HFF-Myc (cell line): Measurements from ENCODE around the gene RPL36AL.

Experiments
- DNase-seq: peaks from one replicate; pipeline ENCODE4 v3.0.0-alpha.2; 2011; ENCODE audit warnings: low read depth; ENCODE audit errors: extremely low read depth
- H3K4me3 ChIP-seq: replicated peaks from 2 replicates; pipeline ENCODE4 v1.5.1; 2011; ENCODE audit warnings: low read depth, mild to moderate bottlenecking, control low read depth, low read length
- CTCF ChIP-seq: IDR thresholded peaks from 2 replicates; pipeline ENCODE4 v1.5.1; 2012; ENCODE audit warnings: mild to moderate bottlenecking, low read depth, low read length, control low read depth; ENCODE audit errors: missing control alignments

Gene RPL36AL

DNA sequence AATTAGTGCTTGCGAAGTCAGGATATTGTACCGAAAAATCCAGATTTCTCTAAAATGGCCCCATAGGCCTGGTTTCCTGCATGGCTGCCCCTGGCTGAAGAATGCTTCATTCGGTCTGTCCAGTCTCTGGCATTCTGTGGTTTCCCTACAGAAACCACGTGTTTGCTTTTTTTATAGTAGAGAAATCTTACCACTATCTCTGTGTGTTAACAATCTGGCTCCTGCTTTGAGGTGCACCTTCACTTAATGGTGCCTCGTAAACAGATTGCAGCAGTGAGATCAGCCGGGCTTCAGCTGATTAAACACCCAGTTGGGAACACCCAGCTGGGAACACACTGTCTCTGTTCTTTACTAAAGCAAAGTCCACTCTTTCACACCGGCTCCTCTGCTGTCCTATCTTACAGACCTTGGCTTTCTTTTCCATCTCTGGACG lies 21.3 kb upstream of the RPL36AL start:
- no peak for DNase-seq
- no peak overlapping the region for H3K4me3 ChIP-seq
- no peak for TF ChIP-seq CTCF

DNA sequence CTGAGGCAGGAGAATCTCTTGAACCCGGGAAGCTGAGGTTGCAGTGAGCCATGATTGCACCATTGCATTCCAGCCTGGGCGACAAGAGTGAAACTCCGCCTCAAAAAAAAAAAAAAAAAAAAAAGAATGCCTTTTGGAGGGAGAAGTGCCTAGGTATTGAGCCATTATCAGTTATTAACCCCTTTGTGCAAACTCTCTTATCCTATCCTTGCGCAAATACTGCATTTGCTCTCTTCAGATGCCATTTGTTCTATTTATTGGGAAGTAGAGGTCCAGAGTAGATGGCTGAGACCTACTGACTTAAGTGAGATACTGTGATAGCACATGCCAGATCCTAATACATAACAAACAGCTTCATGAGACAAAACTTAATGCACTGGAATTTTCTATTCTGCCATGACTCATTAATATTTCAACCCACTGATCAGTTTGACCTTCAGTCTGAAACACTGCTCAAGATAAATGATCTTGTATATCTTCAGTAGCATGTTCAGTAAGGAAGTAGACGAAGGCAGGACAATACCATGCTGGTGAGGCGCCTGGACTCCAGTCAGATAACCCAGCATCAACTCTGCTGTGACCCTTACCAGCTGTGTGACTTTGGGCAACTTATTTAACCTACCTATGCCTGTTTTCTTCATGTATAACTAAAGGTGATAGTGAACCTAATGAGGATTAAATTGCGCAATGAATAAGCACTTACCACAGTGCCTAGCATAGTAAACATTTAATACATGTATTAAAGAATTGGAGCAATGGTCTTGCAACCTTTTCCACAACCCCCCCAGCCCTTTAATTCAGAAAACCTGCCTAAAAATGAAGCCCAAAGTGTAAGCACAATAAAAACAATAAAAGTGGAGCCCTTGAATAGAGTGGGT lies 20.4 kb upstream of the RPL36AL start:
- no peak overlapping the region for H3K4me3 ChIP-seq
- no peak for DNase-seq
- TF ChIP-seq CTCF = no peak

DNA sequence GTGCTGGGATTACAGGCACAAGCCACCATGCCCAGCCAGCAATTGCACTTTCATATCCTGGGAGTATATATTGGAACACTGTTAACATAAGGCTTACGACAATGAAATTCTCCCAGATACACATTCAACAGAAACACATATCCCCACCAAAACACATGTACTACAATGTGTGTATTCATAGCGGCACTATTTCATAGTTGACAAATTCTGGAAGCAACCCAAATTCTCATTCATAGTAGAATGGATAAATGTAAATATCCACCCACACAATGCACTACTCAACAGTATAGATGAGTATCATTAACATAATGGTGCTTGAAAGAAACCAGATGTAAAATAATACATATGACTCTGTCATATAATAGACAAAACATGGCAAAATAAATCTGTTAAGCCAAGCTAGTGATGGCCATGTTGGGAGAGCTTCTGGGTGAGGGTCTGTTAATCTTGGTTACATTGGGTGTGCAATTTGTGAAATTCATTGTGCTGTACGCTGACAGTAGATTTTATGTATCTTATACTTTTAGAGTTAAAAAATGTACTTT lies 17.2 kb upstream of the RPL36AL start:
- H3K4me3 ChIP-seq = no peak overlapping the region
- no peak for TF ChIP-seq CTCF
- no peak for DNase-seq

DNA sequence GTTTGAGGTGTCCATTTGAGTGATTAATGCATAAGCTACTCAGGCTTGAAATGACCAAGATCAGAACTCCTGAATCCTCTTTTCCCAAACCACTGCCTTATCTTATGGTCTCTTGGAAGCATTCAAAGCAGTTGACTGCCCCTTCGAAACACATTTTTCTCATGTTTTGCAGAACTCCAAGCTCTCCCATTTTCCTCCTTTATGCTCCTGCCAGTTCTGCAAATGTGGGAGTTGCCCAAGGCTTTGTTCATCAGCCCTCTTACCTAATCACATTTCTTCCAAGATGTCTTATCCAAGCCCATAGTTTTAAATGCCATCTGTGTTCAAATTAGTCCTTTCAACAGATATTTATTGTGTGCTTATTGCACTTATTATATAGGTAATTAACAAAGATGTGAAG lies 16.4 kb upstream of the RPL36AL start:
- no peak overlapping the region for H3K4me3 ChIP-seq
- DNase-seq = no peak
- TF ChIP-seq CTCF = no peak

DNA sequence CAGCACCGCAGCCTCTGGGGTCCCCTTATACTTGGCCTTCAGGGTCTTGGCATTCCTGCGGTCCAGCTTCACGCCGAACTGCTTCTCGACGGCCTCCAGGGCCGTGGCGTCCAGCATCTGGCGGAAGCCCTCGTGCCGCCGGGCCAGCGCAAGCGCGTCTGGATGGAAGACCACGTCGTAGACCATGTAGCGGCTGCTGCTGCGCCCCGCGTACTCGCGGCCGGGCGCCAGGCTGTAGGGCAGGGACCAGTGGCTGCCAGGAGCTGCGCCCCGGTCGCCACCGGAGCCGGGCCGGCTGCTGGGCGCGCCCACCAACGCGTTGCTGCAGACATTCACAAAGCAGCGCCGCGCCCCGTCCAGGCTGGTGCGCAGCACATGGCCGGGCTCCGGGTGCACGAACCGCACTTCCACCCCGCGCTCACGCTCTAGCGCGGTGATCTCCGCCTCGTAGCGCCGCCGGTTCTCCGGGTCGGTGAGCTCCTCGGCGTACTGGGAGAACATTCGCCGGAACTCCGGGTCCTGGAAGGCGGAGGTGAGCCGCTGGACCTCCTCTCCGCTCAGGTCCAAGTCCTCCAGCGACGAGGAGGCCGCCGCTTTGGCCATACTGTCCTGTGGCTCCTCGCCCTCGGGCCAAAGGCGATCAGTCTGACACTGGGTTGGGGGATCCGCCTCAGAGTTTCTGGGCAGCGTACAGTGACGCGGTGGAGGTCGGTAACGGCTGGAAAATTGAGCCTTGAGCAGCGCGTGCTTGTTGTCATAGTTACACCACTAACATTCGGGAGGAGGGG lies 14.3 kb upstream of the RPL36AL start, which contains the start of gene DNAAF2:
Gene DNAAF2 (minus strand): TSS at position 698 of the 788 bp plus-strand sequence. CDS start 95 bp downstream, at position 603.
- DNase-seq = peak; percentile 49
- H3K4me3 ChIP-seq = peak within 1 kb of the TSS; percentile 98

More for the DNA sequence above, 14.3 kb upstream of the RPL36AL start, which contains the start of gene DNAAF2:
- no peak for TF ChIP-seq CTCF
